IPS-11a (cell line): ENCODE results near the gene XRCC5.

Source experiments
- H3K4me3 ChIP-seq: one replicate; pipeline ENCODE4 v1.5.1; 2013; ENCODE audit warnings: low read depth, low read length, control low read depth

The XRCC5 gene

GRCh38 chr2:216083464-216084281 is 25.5 kb upstream of the XRCC5 start:
- no peak overlapping the region for H3K4me3 ChIP-seq

- no peak overlapping the region for H3K4me3 ChIP-seq
Measured at GRCh38 chr2:216084547-216084946, 24.6 kb upstream of the XRCC5 start.

- H3K4me3 ChIP-seq: no peak overlapping the region
Measured at GRCh38 chr2:216086207-216086893, 22.8 kb upstream of the XRCC5 start.

- no peak overlapping the region for H3K4me3 ChIP-seq
Measured at GRCh38 chr2:216090369-216090786, 18.8 kb upstream of the XRCC5 start.

- no peak overlapping the region for H3K4me3 ChIP-seq
Measured at GRCh38 chr2:216092646-216093045, 16.5 kb upstream of the XRCC5 start.

GRCh38 chr2:216094701-216095100 is 14.4 kb upstream of the XRCC5 start:
- no peak overlapping the region for H3K4me3 ChIP-seq

- no peak overlapping the region for H3K4me3 ChIP-seq
Measured at GRCh38 chr2:216098421-216099334, 10.5 kb upstream of the XRCC5 start.

GRCh38 chr2:216101109-216101508 is 8.0 kb upstream of the XRCC5 start:
- H3K4me3 ChIP-seq: no peak overlapping the region

- no peak overlapping the region for H3K4me3 ChIP-seq
Measured at GRCh38 chr2:216103213-216103612, 5.9 kb upstream of the XRCC5 start.

- H3K4me3 ChIP-seq: no peak overlapping the region
Measured at GRCh38 chr2:216104691-216105090, 4.5 kb upstream of the XRCC5 start.

GRCh38 chr2:216107320-216107719 is 1.8 kb upstream of the XRCC5 start:
- no peak overlapping the region for H3K4me3 ChIP-seq

GRCh38 chr2:216107760-216108159 is 1.4 kb upstream of the XRCC5 start:
- H3K4me3 ChIP-seq: no peak overlapping the region

- peak overlapping the region; percentile 100 for H3K4me3 ChIP-seq
Measured at GRCh38 chr2:216108310-216108966, 710 bp upstream of the XRCC5 start.

GRCh38 chr2:216109962-216110614 is 940 bp downstream of the XRCC5 start:
- peak overlapping the region; percentile 100 for H3K4me3 ChIP-seq

- H3K4me3 ChIP-seq: no peak overlapping the region
Measured at GRCh38 chr2:216110620-216111019, 1.5 kb downstream of the XRCC5 start.

GRCh38 chr2:216111122-216111521 is 2.0 kb downstream of the XRCC5 start:
- H3K4me3 ChIP-seq: no peak overlapping the region

- no peak overlapping the region for H3K4me3 ChIP-seq
Measured at GRCh38 chr2:216112926-216113325, 3.8 kb downstream of the XRCC5 start.

GRCh38 chr2:216113572-216113971 is 4.4 kb downstream of the XRCC5 start:
- H3K4me3 ChIP-seq: no peak overlapping the region

- no peak overlapping the region for H3K4me3 ChIP-seq
Measured at GRCh38 chr2:216114382-216114713, 5.2 kb downstream of the XRCC5 start.
